ENCODE measurements around the gene CDH13. TPM values are rescaled to one million over a fixed set of nuclear protein-coding genes. Genes with fewer than 3 reads are reported as not detected.

CDH13 gene
- total and polyA plus RNA-seq, 10 of the 15 experiments (the other 5 are each of a cell fraction or from before 2014, with no cell fraction given), result under 0.01 to 0.05 TPM; not detected in 8

DNA sequence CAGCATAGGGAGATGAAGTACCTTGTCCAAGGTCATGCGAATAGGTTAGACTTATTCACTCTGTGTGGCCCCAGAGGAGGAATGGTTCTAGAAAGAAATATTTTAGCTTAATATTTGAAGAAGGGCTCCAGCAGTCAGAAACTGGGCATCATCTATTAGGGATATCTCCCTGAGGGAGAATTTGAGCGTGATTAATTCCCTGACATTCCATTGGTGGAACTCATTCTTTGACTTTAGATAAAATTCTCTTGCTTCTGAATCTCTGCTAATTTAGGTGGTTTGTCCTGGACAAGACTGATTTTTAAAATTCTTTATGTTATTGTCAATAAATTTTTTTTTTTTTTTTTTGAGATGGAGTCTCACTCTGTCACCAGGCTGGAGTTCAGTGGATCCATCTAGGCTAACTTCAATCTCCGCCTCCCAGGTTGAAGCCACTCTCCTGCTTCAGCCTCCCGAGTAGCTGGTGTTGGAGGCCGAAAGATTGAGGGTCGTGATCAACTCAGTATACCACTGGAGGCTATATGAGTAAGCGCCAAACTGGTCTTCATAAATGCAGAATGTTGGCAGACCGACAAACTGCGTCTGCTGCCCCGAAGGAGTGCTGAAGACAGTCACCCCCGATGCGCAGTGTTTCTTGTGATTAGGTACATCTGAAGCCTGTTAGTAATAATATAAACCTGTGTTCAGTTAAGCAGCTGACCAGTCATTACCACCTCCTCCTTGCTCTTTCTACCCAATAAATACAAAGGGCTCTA is 913.1 kb downstream of the CDH13 start (continued):
- TF ChIP-seq, protein P1, sequence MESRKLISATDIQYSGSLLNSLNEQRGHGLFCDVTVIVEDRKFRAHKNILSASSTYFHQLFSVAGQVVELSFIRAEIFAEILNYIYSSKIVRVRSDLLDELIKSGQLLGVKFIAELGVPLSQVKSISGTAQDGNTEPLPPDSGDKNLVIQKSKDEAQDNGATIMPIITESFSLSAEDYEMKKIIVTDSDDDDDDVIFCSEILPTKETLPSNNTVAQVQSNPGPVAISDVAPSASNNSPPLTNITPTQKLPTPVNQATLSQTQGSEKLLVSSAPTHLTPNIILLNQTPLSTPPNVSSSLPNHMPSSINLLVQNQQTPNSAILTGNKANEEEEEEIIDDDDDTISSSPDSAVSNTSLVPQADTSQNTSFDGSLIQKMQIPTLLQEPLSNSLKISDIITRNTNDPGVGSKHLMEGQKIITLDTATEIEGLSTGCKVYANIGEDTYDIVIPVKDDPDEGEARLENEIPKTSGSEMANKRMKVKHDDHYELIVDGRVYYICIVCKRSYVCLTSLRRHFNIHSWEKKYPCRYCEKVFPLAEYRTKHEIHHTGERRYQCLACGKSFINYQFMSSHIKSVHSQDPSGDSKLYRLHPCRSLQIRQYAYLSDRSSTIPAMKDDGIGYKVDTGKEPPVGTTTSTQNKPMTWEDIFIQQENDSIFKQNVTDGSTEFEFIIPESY (IDR thresholded peaks at IDR 0.05), result no peak
- TF ChIP-seq NFYA (IDR thresholded peaks at IDR 0.05; ENCODE audit: borderline replicate concordance, low read depth, low read length), result no peak
- TF ChIP-seq SMC3 (IDR thresholded peaks at IDR 0.05; ENCODE audit: borderline replicate concordance, low read length), result no peak
- no peak for TF ChIP-seq PAX8 (IDR thresholded peaks at IDR 0.05)
- no peak for TF ChIP-seq PML (IDR thresholded peaks at IDR 0.05; ENCODE audit: low read length)
- no peak for TF ChIP-seq BACH1 (IDR thresholded peaks at IDR 0.05; ENCODE audit: borderline replicate concordance)
- TF ChIP-seq MEF2A (IDR thresholded peaks at IDR 0.05; ENCODE audit: insufficient read depth, low read depth, low read length), result no peak
- no peak for TF ChIP-seq GABPA (IDR thresholded peaks at IDR 0.05; ENCODE audit: low read depth)
- TF ChIP-seq CREM (IDR thresholded peaks at IDR 0.05; ENCODE audit: low read depth), result no peak

DNA sequence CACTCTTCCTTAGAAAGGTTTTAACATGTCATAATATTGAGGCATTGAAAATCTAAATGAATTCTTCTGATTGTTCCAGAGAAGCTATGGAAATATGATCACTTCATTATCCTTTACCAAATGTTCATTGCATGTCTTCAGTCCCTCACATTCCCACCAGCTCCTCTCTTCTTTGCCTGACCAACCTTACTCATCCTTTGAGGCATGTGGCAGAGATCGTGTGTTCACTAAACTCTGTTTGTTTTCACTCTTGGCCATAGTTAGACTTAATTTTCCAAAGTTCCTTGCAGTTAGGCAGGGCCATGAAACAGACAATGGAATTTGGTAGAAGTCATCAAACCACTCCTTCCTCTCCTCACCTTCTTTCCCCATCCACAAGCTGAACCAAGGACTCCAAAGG is 914.5 kb downstream of the CDH13 start:
- Histone ChIP-seq H3K4me1 (ENCODE audit: control insufficient read depth, insufficient read depth, low read length) (no peaks in the 10 kb centered on the region), H2AFZ (ENCODE audit: control insufficient read depth, low read depth, low read length) (no peak overlapping the region), H3K79me2 (ENCODE audit: control insufficient read depth, insufficient read depth, low read length) (no peaks in the 10 kb centered on the region), H3K4me2 (ENCODE audit: control insufficient read depth, insufficient read depth) (no peak overlapping the region), H3K36me3 (ENCODE audit: control insufficient read depth in 2 of 2, insufficient read depth in 2 of 2, low read length in 1 of 2) (no peaks in the 10 kb centered on the region), H3K4me3 (no peak overlapping the region), H3K9me3 (replicated peaks; ENCODE audit: control insufficient read depth, insufficient read depth, low read length) (no peaks in the 10 kb centered on the region), H3K27me3 (replicated peaks in 1 of 2; ENCODE audit: control insufficient read depth in 2 of 2, insufficient read depth in 2 of 2, low read length in 1 of 2) (no peaks in the 10 kb centered on the region), H3K27ac (ENCODE audit: control insufficient read depth, insufficient read depth) (no peak overlapping the region), H4K20me1 (ENCODE audit: control insufficient read depth, insufficient read depth) (no peaks in the 10 kb centered on the region), H3K9ac (ENCODE audit: control insufficient read depth, insufficient read depth, low read length) (no peak overlapping the region)
- CTCF ChIA-PET, result interaction anchor here (0.6 kb wide), 1 partner anchor 386 kb away, joined by 3 read pairs; no protein-coding TSS in a partner anchor
- RAD21 ChIA-PET (ENCODE audit: unreplicated experiment), result no interaction called here
- WGBS (ENCODE audit: insufficient coverage, insufficient replicate concordance, low lambda C conversion rate, missing lambda C conversion rate), result 8% methylated on average over 1 of the region's 1 CpG
- no peak for DNase-seq (ENCODE audit: low read depth, low spot score)
- POLR2A ChIA-PET, result no interaction called here
- BruUV-seq (replicated peaks), result no TSS peak
- no peak for ATAC-seq
- intact Hi-C loops (cut with micrococcal nuclease; ENCODE audit: unreplicated experiment) (no loop called here), in situ Hi-C loops (cut with MboI) (no loop called here)
- SMC1A ChIA-PET (ENCODE audit: uncharacterized antibody, unreplicated experiment), result no interaction called here
- FAIRE-seq, result no peak
- no peak for TF ChIP-seq EP300 (IDR thresholded peaks at IDR 0.05; ENCODE audit: borderline replicate concordance in 1 of 2, control insufficient read depth in 1 of 2, low read depth in 2 of 2, low read length in 2 of 2)
- TF ChIP-seq, protein P2, sequence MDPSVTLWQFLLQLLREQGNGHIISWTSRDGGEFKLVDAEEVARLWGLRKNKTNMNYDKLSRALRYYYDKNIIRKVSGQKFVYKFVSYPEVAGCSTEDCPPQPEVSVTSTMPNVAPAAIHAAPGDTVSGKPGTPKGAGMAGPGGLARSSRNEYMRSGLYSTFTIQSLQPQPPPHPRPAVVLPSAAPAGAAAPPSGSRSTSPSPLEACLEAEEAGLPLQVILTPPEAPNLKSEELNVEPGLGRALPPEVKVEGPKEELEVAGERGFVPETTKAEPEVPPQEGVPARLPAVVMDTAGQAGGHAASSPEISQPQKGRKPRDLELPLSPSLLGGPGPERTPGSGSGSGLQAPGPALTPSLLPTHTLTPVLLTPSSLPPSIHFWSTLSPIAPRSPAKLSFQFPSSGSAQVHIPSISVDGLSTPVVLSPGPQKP (IDR thresholded peaks at IDR 0.05; ENCODE audit: low read depth, low read length), result no peak
- TF ChIP-seq MEF2A (IDR thresholded peaks at IDR 0.05; ENCODE audit: insufficient read depth, low read depth, low read length), result no peak
- no peak for TF ChIP-seq RAD51 (IDR thresholded peaks at IDR 0.05)
- TF ChIP-seq ATF7 (IDR thresholded peaks at IDR 0.05; ENCODE audit: low read depth), result no peak
- TF ChIP-seq RUNX3 (IDR thresholded peaks at IDR 0.05; ENCODE audit: low read length), result no peak
- TF ChIP-seq ZZZ3 (IDR thresholded peaks at IDR 0.05; ENCODE audit: control insufficient read depth, insufficient read length, low read depth), result no peak
- TF ChIP-seq, protein P3, sequence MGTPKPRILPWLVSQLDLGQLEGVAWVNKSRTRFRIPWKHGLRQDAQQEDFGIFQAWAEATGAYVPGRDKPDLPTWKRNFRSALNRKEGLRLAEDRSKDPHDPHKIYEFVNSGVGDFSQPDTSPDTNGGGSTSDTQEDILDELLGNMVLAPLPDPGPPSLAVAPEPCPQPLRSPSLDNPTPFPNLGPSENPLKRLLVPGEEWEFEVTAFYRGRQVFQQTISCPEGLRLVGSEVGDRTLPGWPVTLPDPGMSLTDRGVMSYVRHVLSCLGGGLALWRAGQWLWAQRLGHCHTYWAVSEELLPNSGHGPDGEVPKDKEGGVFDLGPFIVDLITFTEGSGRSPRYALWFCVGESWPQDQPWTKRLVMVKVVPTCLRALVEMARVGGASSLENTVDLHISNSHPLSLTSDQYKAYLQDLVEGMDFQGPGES (IDR thresholded peaks at IDR 0.05), result no peak
- TF ChIP-seq, protein P1 (IDR thresholded peaks at IDR 0.05), result no peak
- no peak for TF ChIP-seq TBL1XR1 (IDR thresholded peaks at IDR 0.05; ENCODE audit: low read depth, low read length)
